Measurements from ENCODE around the gene JPH3.

Gene JPH3

GRCh38 chr16:87693827-87694226 lies 91.5 kb downstream of the JPH3 start:
- no peak for DNase-seq (ENCODE audit: low read depth in 2 of 3, low spot score in 2 of 3)

GRCh38 chr16:87694441-87695125 lies 92.3 kb downstream of the JPH3 start:
- DNase-seq (ENCODE audit: low read depth in 2 of 3, low spot score in 2 of 3) = no peak

GRCh38 chr16:87695534-87695933 lies 93.2 kb downstream of the JPH3 start:
- DNase-seq (ENCODE audit: low read depth in 2 of 3, low spot score in 2 of 3) = no peak

GRCh38 chr16:87696726-87697125 lies 94.4 kb downstream of the JPH3 start:
- DNase-seq (ENCODE audit: low read depth in 2 of 3, low spot score in 2 of 3) = no peak

GRCh38 chr16:87697256-87697655 lies 94.9 kb downstream of the JPH3 start:
- no peak for DNase-seq (ENCODE audit: low read depth in 2 of 3, low spot score in 2 of 3)

- no peak for DNase-seq (ENCODE audit: low read depth in 2 of 3, low spot score in 2 of 3)
Measured at GRCh38 chr16:87697792-87698191, 95.5 kb downstream of the JPH3 start.

GRCh38 chr16:87698241-87698640 lies 95.9 kb downstream of the JPH3 start:
- DNase-seq (ENCODE audit: low read depth in 2 of 3, low spot score in 2 of 3) = no peak

- no peak for DNase-seq (ENCODE audit: low read depth in 2 of 3, low spot score in 2 of 3)
Measured at GRCh38 chr16:87698676-87699199, 96.4 kb downstream of the JPH3 start.

GRCh38 chr16:87700406-87701077 lies 98.2 kb downstream of the JPH3 start:
- DNase-seq (ENCODE audit: low read depth in 2 of 3, low spot score in 2 of 3) = no peak

GRCh38 chr16:87701078-87701460 lies 98.8 kb downstream of the JPH3 start:
- no peak for DNase-seq (ENCODE audit: low read depth in 2 of 3, low spot score in 2 of 3)

GRCh38 chr16:87701505-87701921 lies 99.2 kb downstream of the JPH3 start:
- DNase-seq (ENCODE audit: low read depth in 2 of 3, low spot score in 2 of 3) = no peak

- peak in 2 of 3 experiments; percentile 21 to 33 for DNase-seq (ENCODE audit: low read depth in 2 of 3, low spot score in 2 of 3)
Measured at GRCh38 chr16:87702325-87702811, 100.1 kb downstream of the JPH3 start.

GRCh38 chr16:87703071-87703470 lies 100.8 kb downstream of the JPH3 start:
- DNase-seq (ENCODE audit: low read depth in 2 of 3, low spot score in 2 of 3) = no peak

- no peak for DNase-seq (ENCODE audit: low read depth in 2 of 3, low spot score in 2 of 3)
Measured at GRCh38 chr16:87703835-87704375, 101.6 kb downstream of the JPH3 start.

GRCh38 chr16:87704754-87705353 lies 102.5 kb downstream of the JPH3 start:
- no peak for DNase-seq (ENCODE audit: low read depth in 2 of 3, low spot score in 2 of 3)

- DNase-seq (ENCODE audit: low read depth in 2 of 3, low spot score in 2 of 3) = no peak
Measured at GRCh38 chr16:87705771-87706277, 103.5 kb downstream of the JPH3 start.

GRCh38 chr16:87706278-87707000 lies 104.1 kb downstream of the JPH3 start:
- DNase-seq (ENCODE audit: low read depth in 2 of 3, low spot score in 2 of 3) = no peak

GRCh38 chr16:87707097-87707496 lies 104.8 kb downstream of the JPH3 start:
- no peak for DNase-seq (ENCODE audit: low read depth in 2 of 3, low spot score in 2 of 3)

GRCh38 chr16:87707714-87708580 lies 105.6 kb downstream of the JPH3 start:
- DNase-seq (ENCODE audit: low read depth in 2 of 3, low spot score in 2 of 3) = no peak
